Activated T-cell treated with anti-CD3 and anti-CD28 coated beads for 48 hours (primary cell): ENCODE data around the gene ZNF524.
A peak's percentile ranks its signal among the peaks of the same experiment; 100 is the strongest.
"Not testable (repeated sequence)": the region's sequence is repeated elsewhere in the genome, so short reads cannot be mapped to it uniquely, and the experiment has no call there.

ENCODE experiments used
- DNase-seq: peaks from one replicate; pipeline ENCODE4 v3.0.0-alpha.2; 2020; ENCODE audit warnings: low read depth

ZNF524 gene

GRCh38 chr19:55599842-55600661 lies at the start of gene ZNF524:
TSS of gene ZNF524 (plus strand) at chr19:55600288. CDS start at chr19:55602113, 1,825 bp downstream.
- DNase-seq, result peak; percentile 81

GRCh38 chr19:55550321-55550650 lies 49.8 kb upstream of the ZNF524 start:
- no peak for DNase-seq

GRCh38 chr19:55552206-55552605 lies 47.9 kb upstream of the ZNF524 start:
- no peak for DNase-seq

- DNase-seq, result no peak
These were observed 47.5 kb upstream of the ZNF524 start for GRCh38 chr19:55552620-55553019.

- DNase-seq, result no peak
These were observed 46.6 kb upstream of the ZNF524 start for GRCh38 chr19:55553217-55554182.

GRCh38 chr19:55554302-55554701 lies 45.8 kb upstream of the ZNF524 start:
- no peak for DNase-seq

- DNase-seq, result no peak
These were observed 45.3 kb upstream of the ZNF524 start for GRCh38 chr19:55554741-55555152.

- no peak for DNase-seq
These were observed 40.4 kb upstream of the ZNF524 start for GRCh38 chr19:55559684-55560083.

GRCh38 chr19:55563261-55563690 lies 36.8 kb upstream of the ZNF524 start:
- DNase-seq, result no peak

GRCh38 chr19:55566823-55567222 lies 33.3 kb upstream of the ZNF524 start:
- no peak for DNase-seq

GRCh38 chr19:55567708-55568328 lies 32.3 kb upstream of the ZNF524 start:
- no peak for DNase-seq

GRCh38 chr19:55569477-55569876 lies 30.6 kb upstream of the ZNF524 start:
- DNase-seq, result not testable (repeated sequence)

- not testable (repeated sequence) for DNase-seq
These were observed 26.2 kb upstream of the ZNF524 start for GRCh38 chr19:55573929-55574328.

GRCh38 chr19:55576746-55577145 lies 23.3 kb upstream of the ZNF524 start:
- DNase-seq, result no peak

GRCh38 chr19:55578031-55578760 lies 21.9 kb upstream of the ZNF524 start:
- DNase-seq, result no peak

- no peak for DNase-seq
These were observed 21.0 kb upstream of the ZNF524 start for GRCh38 chr19:55578761-55579747.

GRCh38 chr19:55579766-55580621 lies 20.1 kb upstream of the ZNF524 start:
- DNase-seq, result no peak

GRCh38 chr19:55580628-55581144 lies 19.4 kb upstream of the ZNF524 start, which contains the start of gene ZNF579:
TSS of gene ZNF579 (minus strand) at chr19:55580848. CDS start at chr19:55579639, 1,209 bp downstream.
- DNase-seq, result peak; percentile 79
